RPMI8226 (cell line): ENCODE data around the gene IGF1.

ENCODE experiments used
- DNase-seq: peaks from one replicate; pipeline ENCODE4 v3.0.0-alpha.2; 2015

Gene IGF1

GRCh38 chr12:102480406-102480805, at the start of gene IGF1:
IGF1 (minus strand) TSS chr12:102480563; CDS start chr12:102480381, 182 bp downstream.
- peak; percentile 72 for DNase-seq

GRCh38 chr12:102528111-102528510, 47.7 kb upstream of the IGF1 start:
- no peak for DNase-seq

- DNase-seq: no peak
Observed at GRCh38 chr12:102527171-102527720, 46.9 kb upstream of the IGF1 start.

- no peak for DNase-seq
Observed at GRCh38 chr12:102526656-102527055, 46.3 kb upstream of the IGF1 start.

GRCh38 chr12:102522768-102523167, 42.4 kb upstream of the IGF1 start:
- DNase-seq: no peak

GRCh38 chr12:102521662-102522277, 41.4 kb upstream of the IGF1 start:
- no peak for DNase-seq

GRCh38 chr12:102518871-102519270, 38.5 kb upstream of the IGF1 start:
- DNase-seq: no peak

- DNase-seq: no peak
Observed at GRCh38 chr12:102514696-102515095, 34.3 kb upstream of the IGF1 start.

GRCh38 chr12:102513739-102514138, 33.4 kb upstream of the IGF1 start:
- DNase-seq: no peak

GRCh38 chr12:102513272-102513671, 32.9 kb upstream of the IGF1 start:
- no peak for DNase-seq

- DNase-seq: no peak
Observed at GRCh38 chr12:102512523-102512922, 32.2 kb upstream of the IGF1 start.

- no peak for DNase-seq
Observed at GRCh38 chr12:102511575-102511974, 31.2 kb upstream of the IGF1 start.

GRCh38 chr12:102510463-102510862, 30.1 kb upstream of the IGF1 start:
- no peak for DNase-seq

GRCh38 chr12:102510031-102510430, 29.7 kb upstream of the IGF1 start:
- no peak for DNase-seq

- no peak for DNase-seq
Observed at GRCh38 chr12:102509123-102509626, 28.8 kb upstream of the IGF1 start.

GRCh38 chr12:102508052-102508451, 27.7 kb upstream of the IGF1 start:
- no peak for DNase-seq

- DNase-seq: no peak
Observed at GRCh38 chr12:102507301-102507700, 26.9 kb upstream of the IGF1 start.

GRCh38 chr12:102504871-102505270, 24.5 kb upstream of the IGF1 start:
- DNase-seq: no peak

GRCh38 chr12:102504280-102504679, 23.9 kb upstream of the IGF1 start:
- no peak for DNase-seq

GRCh38 chr12:102503831-102504230, 23.5 kb upstream of the IGF1 start:
- no peak for DNase-seq

GRCh38 chr12:102503056-102503681, 22.8 kb upstream of the IGF1 start:
- DNase-seq: no peak

GRCh38 chr12:102501773-102502172, 21.4 kb upstream of the IGF1 start:
- DNase-seq: no peak

- DNase-seq: no peak
Observed at GRCh38 chr12:102498471-102498870, 18.1 kb upstream of the IGF1 start.

- no peak for DNase-seq
Observed at GRCh38 chr12:102497743-102498142, 17.4 kb upstream of the IGF1 start.
